ENCODE measurements around the gene BRD7. TPM values are rescaled to one million over a fixed set of nuclear protein-coding genes. Genes with fewer than 3 reads are reported as not detected.

The BRD7 gene
- total RNA-seq, 4 donors from 2014 or later: 29.9 to 58.0 (median 38.5) TPM

DNA sequence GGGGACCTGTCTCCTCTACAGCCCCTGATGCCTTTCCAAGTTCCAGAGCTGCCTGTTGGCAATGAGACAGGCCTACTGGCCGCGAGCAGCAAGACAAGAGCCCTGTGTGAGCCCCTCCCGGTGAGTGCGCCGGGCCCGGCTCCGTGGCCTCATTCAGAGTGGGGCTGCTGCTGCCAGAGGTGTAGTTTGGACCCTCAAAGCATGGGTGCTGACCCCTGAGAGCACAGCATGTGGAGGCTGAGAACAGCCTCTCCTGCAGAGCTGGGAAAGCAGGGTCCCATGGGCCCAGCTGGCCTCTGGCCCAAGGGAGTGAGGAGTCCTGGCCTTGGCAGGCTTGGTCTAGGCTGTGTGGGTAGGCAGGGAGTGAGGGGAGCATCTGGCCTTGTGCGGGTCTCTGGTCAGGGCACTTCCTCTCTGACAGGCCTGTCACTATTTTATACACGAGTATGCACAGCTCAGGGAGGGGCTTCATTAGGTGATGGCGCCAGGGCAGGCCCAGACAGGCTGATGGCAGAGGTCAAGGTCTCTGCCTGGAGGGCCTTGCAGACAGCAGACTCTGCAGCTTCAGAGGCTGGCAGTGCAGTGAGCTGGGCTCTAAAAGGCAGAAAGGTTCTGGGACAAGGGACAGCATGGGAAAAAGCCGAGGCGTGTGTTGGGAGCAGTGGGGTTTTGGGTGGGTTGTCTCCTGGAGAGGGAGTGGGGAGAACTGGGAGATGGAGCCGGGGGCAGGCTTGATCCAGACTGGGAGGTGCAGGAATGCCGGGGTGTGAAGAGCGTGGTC, 59.1 kb downstream of the BRD7 start:
- no peak overlapping the region for H3K4me3 ChIP-seq
- intact Hi-C loops (cut with DNase I; ENCODE audit: low total_unique reads): no loop called here
- no peak for DNase-seq
- no peaks in the 10 kb centered on the region for H3K4me1 ChIP-seq
- H3K27me3 ChIP-seq: no peaks in the 10 kb centered on the region
- no peak for TF ChIP-seq EP300 (IDR thresholded peaks at IDR 0.05; ENCODE audit: low read depth)
- TF ChIP-seq POLR2A (IDR thresholded peaks at IDR 0.05): no peak
- no peak overlapping the region for H3K27ac ChIP-seq
- in situ Hi-C loops (cut with MboI; ENCODE audit: low pct_ligation_motif_present in 1 of 4, low pct_unique_long_range_greater_than_20kb in 1 of 4, low sequenced_read_pairs in 3 of 4): no loop called here
- H3K36me3 ChIP-seq: no peaks in the 10 kb centered on the region
- WGBS, 2 donors (ENCODE audit: low coverage in 1 of 2): 84% methylated on average over 15 of the region's 15 CpGs; no CpG with 5 or more reads in 1 of the 2 donors
- no peaks in the 10 kb centered on the region for H3K9me3 ChIP-seq

DNA sequence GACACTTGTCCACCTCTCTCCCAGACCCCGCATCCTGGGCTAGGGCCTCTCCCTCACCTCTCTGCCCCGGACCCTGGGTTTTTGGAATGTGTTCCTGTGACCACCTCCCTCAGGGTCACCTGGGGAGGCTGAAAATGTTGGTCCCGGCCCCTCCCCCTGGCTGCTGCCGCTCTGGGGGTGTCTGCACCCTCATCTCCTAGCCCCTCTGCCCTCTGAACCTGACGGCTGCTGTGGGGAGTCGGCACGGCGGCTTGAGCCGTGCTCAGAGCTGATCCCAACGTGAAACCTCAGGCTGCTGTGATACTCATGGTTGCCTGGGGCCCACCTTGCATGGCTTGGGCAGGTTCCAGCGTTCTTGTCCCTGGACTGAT, 59.6 kb downstream of the BRD7 start:
- H3K27ac ChIP-seq: no peak overlapping the region
- no peaks in the 10 kb centered on the region for H3K27me3 ChIP-seq
- no peaks in the 10 kb centered on the region for H3K36me3 ChIP-seq
- no peak for DNase-seq
- TF ChIP-seq POLR2A (IDR thresholded peaks at IDR 0.05) (no peak), POLR2AphosphoS5 (IDR thresholded peaks at IDR 0.05) (no peak), EP300 (IDR thresholded peaks at IDR 0.05; ENCODE audit: low read depth) (no peak)
- TF ChIP-seq, protein P1, sequence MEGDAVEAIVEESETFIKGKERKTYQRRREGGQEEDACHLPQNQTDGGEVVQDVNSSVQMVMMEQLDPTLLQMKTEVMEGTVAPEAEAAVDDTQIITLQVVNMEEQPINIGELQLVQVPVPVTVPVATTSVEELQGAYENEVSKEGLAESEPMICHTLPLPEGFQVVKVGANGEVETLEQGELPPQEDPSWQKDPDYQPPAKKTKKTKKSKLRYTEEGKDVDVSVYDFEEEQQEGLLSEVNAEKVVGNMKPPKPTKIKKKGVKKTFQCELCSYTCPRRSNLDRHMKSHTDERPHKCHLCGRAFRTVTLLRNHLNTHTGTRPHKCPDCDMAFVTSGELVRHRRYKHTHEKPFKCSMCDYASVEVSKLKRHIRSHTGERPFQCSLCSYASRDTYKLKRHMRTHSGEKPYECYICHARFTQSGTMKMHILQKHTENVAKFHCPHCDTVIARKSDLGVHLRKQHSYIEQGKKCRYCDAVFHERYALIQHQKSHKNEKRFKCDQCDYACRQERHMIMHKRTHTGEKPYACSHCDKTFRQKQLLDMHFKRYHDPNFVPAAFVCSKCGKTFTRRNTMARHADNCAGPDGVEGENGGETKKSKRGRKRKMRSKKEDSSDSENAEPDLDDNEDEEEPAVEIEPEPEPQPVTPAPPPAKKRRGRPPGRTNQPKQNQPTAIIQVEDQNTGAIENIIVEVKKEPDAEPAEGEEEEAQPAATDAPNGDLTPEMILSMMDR (IDR thresholded peaks at IDR 0.05): no peak
- H3K4me3 ChIP-seq: no peak overlapping the region
- H3K9me3 ChIP-seq: no peaks in the 10 kb centered on the region
- intact Hi-C loops (cut with DNase I; ENCODE audit: low total_unique reads): no loop called here
- WGBS, 2 donors (ENCODE audit: low coverage in 1 of 2): 90% methylated on average over 11 of the region's 11 CpGs; no CpG with 5 or more reads in 1 of the 2 donors
- H3K4me1 ChIP-seq: no peaks in the 10 kb centered on the region
- in situ Hi-C loops (cut with MboI; ENCODE audit: low pct_ligation_motif_present in 1 of 4, low pct_unique_long_range_greater_than_20kb in 1 of 4, low sequenced_read_pairs in 3 of 4): no loop called here

DNA sequence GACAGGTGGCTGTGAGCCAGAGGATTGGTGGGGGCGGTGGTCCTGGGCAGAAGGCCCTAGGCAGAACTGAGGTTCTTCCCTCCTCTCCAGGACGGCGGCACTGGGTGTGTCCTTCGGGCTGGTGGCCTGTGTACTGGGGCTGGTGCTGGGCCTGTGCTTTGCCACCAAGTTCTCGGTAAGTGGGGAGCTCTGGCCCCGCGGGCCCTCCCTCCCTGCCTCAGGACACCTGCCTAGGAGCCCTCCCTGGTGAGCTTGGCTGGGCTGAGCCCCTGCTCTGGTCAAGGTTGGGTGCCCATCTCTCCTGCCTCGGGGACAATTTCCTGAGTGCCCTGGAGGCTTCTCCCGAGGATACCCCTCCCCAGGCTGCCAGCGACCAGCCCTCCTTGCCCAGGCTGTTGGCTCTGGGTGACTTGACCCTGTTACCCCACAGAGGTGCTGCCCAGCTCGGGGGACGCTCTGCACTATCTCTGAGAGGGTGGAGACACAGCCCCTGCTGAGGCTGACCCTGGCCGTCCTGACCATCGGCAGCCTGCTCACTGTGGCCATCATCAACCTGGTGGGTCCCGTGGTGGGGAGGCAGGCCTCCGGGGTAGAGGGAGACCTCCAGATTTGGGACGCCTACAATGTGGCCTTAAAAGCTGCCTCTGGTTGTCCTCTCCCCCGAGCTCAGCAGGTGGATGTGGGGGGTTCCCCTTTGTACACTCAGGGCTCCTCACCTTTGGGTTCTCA, 60.4 kb downstream of the BRD7 start:
- no peaks in the 10 kb centered on the region for H3K36me3 ChIP-seq
- H3K27ac ChIP-seq: no peak overlapping the region
- no peaks in the 10 kb centered on the region for H3K27me3 ChIP-seq
- intact Hi-C loops (cut with DNase I; ENCODE audit: low total_unique reads) (no loop called here), in situ Hi-C loops (cut with MboI; ENCODE audit: low pct_ligation_motif_present in 1 of 4, low pct_unique_long_range_greater_than_20kb in 1 of 4, low sequenced_read_pairs in 3 of 4) (no loop called here)
- no peak overlapping the region for H3K4me3 ChIP-seq
- no peaks in the 10 kb centered on the region for H3K9me3 ChIP-seq
- no peak for DNase-seq
- 91% methylated on average over 17 of the region's 18 CpGs; no CpG with 5 or more reads in 1 of the 2 donors for WGBS, 2 donors (ENCODE audit: low coverage in 1 of 2)
- no peak for TF ChIP-seq EP300 (IDR thresholded peaks at IDR 0.05; ENCODE audit: low read depth)
- no peak for TF ChIP-seq POLR2AphosphoS5 (IDR thresholded peaks at IDR 0.05)
- no peak for TF ChIP-seq POLR2A (IDR thresholded peaks at IDR 0.05)
- TF ChIP-seq, protein P1 (IDR thresholded peaks at IDR 0.05): no peak
- no peaks in the 10 kb centered on the region for H3K4me1 ChIP-seq

DNA sequence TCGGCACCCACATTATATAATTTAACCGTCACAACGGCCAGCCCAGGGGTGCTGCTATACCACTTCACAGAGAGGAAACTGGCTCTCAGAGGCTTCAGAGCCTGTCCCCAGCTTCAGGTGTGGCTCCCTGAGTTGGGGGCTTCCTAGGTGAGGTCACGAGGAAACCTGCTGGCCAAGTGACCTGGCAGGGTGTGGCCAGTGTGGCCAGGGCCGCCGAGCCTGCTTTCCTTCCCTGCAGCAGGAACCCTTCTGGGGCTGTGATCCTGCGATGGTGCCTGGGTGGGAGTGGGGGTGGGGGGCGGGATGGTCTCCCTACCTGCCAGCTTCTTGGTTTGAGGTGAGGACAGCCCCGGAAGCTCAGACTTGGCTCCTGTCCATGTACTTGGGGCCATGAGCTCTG, 62.5 kb downstream of the BRD7 start:
- TF ChIP-seq EP300 (IDR thresholded peaks at IDR 0.05; ENCODE audit: low read depth) (no peak), POLR2A (IDR thresholded peaks at IDR 0.05) (no peak), POLR2AphosphoS5 (IDR thresholded peaks at IDR 0.05) (no peak)
- TF ChIP-seq, protein P1 (IDR thresholded peaks at IDR 0.05): no peak
- no peaks in the 10 kb centered on the region for H3K27me3 ChIP-seq
- no peak overlapping the region for H3K27ac ChIP-seq
- no peaks in the 10 kb centered on the region for H3K36me3 ChIP-seq
- in situ Hi-C loops (cut with MboI; ENCODE audit: low pct_ligation_motif_present in 1 of 4, low pct_unique_long_range_greater_than_20kb in 1 of 4, low sequenced_read_pairs in 3 of 4) (no loop called here), intact Hi-C loops (cut with DNase I; ENCODE audit: low total_unique reads) (no loop called here)
- H3K4me1 ChIP-seq: peaks cover 6 to 17% (median 12%) of the 10 kb centered on the region in 4 donors
- no peak for DNase-seq
- no peak overlapping the region for H3K4me3 ChIP-seq
- H3K9me3 ChIP-seq: no peaks in the 10 kb centered on the region
- 75 to 83% methylated on average over 6 to 9 of the region's 9 CpGs for WGBS, 2 donors (ENCODE audit: low coverage in 1 of 2)

Data from transverse colon (tissue), 4 donors.